OCI-LY3 (cell line): ENCODE measurements around the gene CRNKL1.

Experiments
- H2AFZ ChIP-seq: fragments of 200-600, 300-600 bp; shearing (Covaris generic); 2 replicates; pipeline ENCODE4 v1.6.0; 2014; ENCODE audit warnings: antibody characterized with exemption, low read depth, low read length
- H3K27ac ChIP-seq: fragments of 200-600, 300-600 bp; sonication (generic); 2 replicates; pipeline ENCODE4 v1.5.1; 2014; ENCODE audit warnings: mild to moderate bottlenecking, low read length, moderate library complexity, mixed read lengths
- H3K27me3 ChIP-seq: fragments of 200-600, 300-600 bp; sonication (generic); 2 replicates; pipeline ENCODE4 v1.6.1; 2014; ENCODE audit warnings: low read depth, low read length, mixed read lengths
- H3K36me3 ChIP-seq: fragments of 200-600, 300-600 bp; sonication (generic); replicated peaks from 2 replicates; pipeline ENCODE3; 2014; ENCODE audit warnings: low read depth, low read length, mixed read lengths
- H3K4me1 ChIP-seq: fragments of 300-600, 200-600 bp; sonication (generic); 2 replicates; pipeline ENCODE4 v1.6.1; 2014; ENCODE audit warnings: low read length, mixed read lengths
- H3K4me2 ChIP-seq: fragments of 200-600, 300-600 bp; sonication (generic); 2 replicates; pipeline ENCODE4 v1.6.1; 2014; ENCODE audit warnings: low read length, mixed read lengths
- H3K4me3 ChIP-seq: fragments of 300-600, 200-600 bp; sonication (generic); 2 replicates; pipeline ENCODE4 v1.5.1; 2014; ENCODE audit warnings: antibody characterized with exemption, mild to moderate bottlenecking, low read length, moderate library complexity
- H3K79me2 ChIP-seq: fragments of 300-600, 200-600 bp; shearing (Covaris generic); 2 replicates; pipeline ENCODE4 v1.6.1; 2014; ENCODE audit warnings: mild to moderate bottlenecking, low read length, mixed read lengths
- H3K9ac ChIP-seq: fragments of 300-600, 200-600 bp; shearing (Covaris generic); 2 replicates; pipeline ENCODE4 v1.6.0; 2014; ENCODE audit warnings: mild to moderate bottlenecking, low read length, moderate library complexity
- H3K9me3 ChIP-seq: fragments of 200-600, 300-600 bp; shearing (Covaris generic); 2 replicates; pipeline ENCODE4 v1.6.1; 2014; ENCODE audit warnings: low read length, mixed read lengths; ENCODE audit not compliant: insufficient read depth
- H4K20me1 ChIP-seq: fragments of 200-600, 300-600 bp; sonication (generic); 2 replicates; pipeline ENCODE4 v1.6.1; 2016; ENCODE audit warnings: low read length, mixed read lengths; ENCODE audit not compliant: insufficient read depth
- CTCF ChIP-seq: fragments of 200-600, 300-600 bp; sonication (generic); IDR thresholded peaks from 2 replicates; pipeline ENCODE4 v1.5.1; 2014; ENCODE audit warnings: antibody characterized with exemption, low read length, low read depth
- EZH2phosphoT487 ChIP-seq: fragments of 200-600 bp; shearing (Covaris generic); IDR thresholded peaks from 2 replicates; pipeline ENCODE4 v1.6.1; 2018; ENCODE audit warnings: antibody characterized with exemption, mixed run types, low read depth

CRNKL1 gene

DNA sequence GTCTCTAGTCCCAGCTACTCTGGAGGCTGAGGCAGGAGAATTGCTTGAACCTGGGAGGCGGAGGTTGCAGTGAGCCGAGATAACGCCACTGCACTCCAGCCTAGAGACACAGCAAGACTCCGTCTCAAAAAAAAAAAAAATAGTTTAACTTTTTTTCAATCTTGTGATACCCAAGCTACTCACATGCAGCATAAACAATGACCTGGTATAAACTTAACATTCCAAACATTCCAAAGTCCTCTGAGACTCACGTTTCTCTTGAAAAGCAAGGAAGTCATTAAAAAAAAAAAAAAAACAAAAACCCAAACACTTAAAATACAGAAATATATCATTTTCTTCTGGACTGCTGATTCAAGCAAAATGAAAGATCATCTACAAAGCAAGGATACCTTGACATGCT lies 14.3 kb downstream of the CRNKL1 start:
- Histone ChIP-seq H3K9ac (no peak overlapping the region), H3K4me1 (no peaks in the 10 kb centered on the region), H3K4me3 (no peak overlapping the region), H4K20me1 (no peaks in the 10 kb centered on the region), H2AFZ (no peak overlapping the region), H3K36me3 (peaks cover 91% of the 10 kb centered on the region), H3K4me2 (no peak overlapping the region), H3K9me3 (no peaks in the 10 kb centered on the region), H3K79me2 (no peaks in the 10 kb centered on the region), H3K27me3 (no peaks in the 10 kb centered on the region), H3K27ac (no peak overlapping the region)
- TF ChIP-seq CTCF, result no peak
- TF ChIP-seq EZH2phosphoT487, result no peak

DNA sequence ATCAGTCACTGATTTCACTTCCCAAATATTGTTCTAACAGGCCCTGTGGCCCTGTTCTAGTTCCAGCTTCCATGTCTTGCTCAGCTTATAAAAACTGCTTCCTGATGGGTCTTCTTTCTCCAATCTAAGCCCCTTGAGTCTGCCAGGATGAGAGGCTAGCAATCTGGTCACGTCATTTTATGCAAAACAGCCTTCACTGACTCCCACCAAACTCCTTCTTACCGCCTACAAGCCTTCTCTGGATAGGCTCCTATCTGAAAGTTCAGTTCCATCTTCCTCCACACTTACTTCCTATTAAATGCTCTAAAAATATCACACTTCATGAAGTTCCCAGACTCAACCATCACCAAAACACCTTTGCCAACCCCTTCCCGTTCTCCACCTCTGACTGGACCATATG lies 15.5 kb downstream of the CRNKL1 start:
- H3K9me3 ChIP-seq, result no peaks in the 10 kb centered on the region
- H3K4me2 ChIP-seq, result no peak overlapping the region
- no peaks in the 10 kb centered on the region for H3K4me1 ChIP-seq
- TF ChIP-seq CTCF (no peak), EZH2phosphoT487 (no peak)
- H3K36me3 ChIP-seq, result peaks cover 88% of the 10 kb centered on the region
- no peak overlapping the region for H3K27ac ChIP-seq
- H3K27me3 ChIP-seq, result no peaks in the 10 kb centered on the region
- no peaks in the 10 kb centered on the region for H4K20me1 ChIP-seq
- no peak overlapping the region for H2AFZ ChIP-seq
- no peaks in the 10 kb centered on the region for H3K79me2 ChIP-seq
- no peak overlapping the region for H3K9ac ChIP-seq
- H3K4me3 ChIP-seq, result no peak overlapping the region

DNA sequence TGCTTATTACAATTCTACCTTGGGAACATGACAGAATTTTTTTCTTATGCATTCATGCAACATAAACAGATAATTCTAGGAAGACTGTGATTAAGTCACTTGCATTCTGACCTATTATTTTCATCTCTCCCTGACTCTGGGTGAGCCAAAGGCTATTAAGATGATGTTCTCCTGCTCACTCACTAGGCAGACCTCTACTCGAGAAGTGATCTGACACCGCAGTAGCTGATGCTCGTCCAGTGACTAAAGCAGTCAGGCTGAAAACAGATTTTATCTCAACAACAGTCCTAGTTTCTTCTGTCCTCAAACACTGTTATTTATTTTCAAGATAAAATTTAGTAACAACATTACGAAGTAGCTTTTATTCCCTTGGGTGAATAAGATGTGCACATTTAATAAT lies 17.8 kb downstream of the CRNKL1 start:
- Histone ChIP-seq H4K20me1 (no peaks in the 10 kb centered on the region), H2AFZ (no peak overlapping the region), H3K4me1 (no peaks in the 10 kb centered on the region), H3K4me2 (no peak overlapping the region), H3K9ac (no peak overlapping the region), H3K9me3 (no peaks in the 10 kb centered on the region), H3K27ac (no peak overlapping the region), H3K4me3 (no peak overlapping the region), H3K36me3 (peaks cover 80% of the 10 kb centered on the region), H3K27me3 (no peaks in the 10 kb centered on the region), H3K79me2 (no peaks in the 10 kb centered on the region; the same call in 1 of the 2 replicates)
- TF ChIP-seq EZH2phosphoT487, result no peak
- TF ChIP-seq CTCF, result no peak

DNA sequence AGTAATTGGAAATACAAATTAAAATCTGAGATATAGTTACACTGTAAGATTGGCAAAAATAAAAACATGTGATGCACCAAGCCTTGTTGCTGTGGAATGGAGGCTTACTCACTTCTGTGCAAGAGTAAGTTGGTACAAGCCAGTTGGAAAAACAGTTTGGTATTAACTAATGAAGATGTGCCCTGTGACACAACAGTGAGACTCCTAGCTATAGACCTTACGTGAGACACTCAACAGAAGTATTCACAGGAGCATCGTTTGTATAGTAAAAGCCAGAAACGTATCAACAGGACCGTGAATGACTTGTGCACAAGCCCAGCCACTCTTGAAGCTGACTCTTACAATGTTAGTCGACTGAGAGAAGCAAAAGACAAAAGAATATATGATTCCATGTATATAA lies 20.5 kb downstream of the CRNKL1 start:
- H3K9me3 ChIP-seq, result no peaks in the 10 kb centered on the region
- no peak overlapping the region for H3K4me3 ChIP-seq
- H4K20me1 ChIP-seq, result no peaks in the 10 kb centered on the region
- TF ChIP-seq EZH2phosphoT487, result no peak
- no peak for TF ChIP-seq CTCF
- no peak overlapping the region for H3K4me2 ChIP-seq
- no peak overlapping the region for H3K9ac ChIP-seq
- H2AFZ ChIP-seq, result no peak overlapping the region
- H3K27ac ChIP-seq, result no peak overlapping the region
- no peaks in the 10 kb centered on the region for H3K27me3 ChIP-seq
- peaks cover 9% of the 10 kb centered on the region for H3K79me2 ChIP-seq
- no peaks in the 10 kb centered on the region for H3K4me1 ChIP-seq
- peaks cover 60% of the 10 kb centered on the region for H3K36me3 ChIP-seq
